ENCODE measurements around the gene TACC3.

- TF ChIP-seq POLR2AphosphoS5 (IDR thresholded peaks at IDR 0.05), result no peak
- peak; percentile 46 to 61 (median 55) for TF ChIP-seq CTCF (IDR thresholded peaks at IDR 0.05)
- TF ChIP-seq POLR2A (IDR thresholded peaks at IDR 0.05), result no peak
Observed at GRCh38 chr4:1748465-1748995, 27.2 kb downstream of the TACC3 start.
